Stimulated activated naive B cell treated with anti-CD40 and anti-IgM and Interleukin-4, amounts not matched to agents 10 μg/mL and 1 μg/mL and 100 μg/mL, for 72 hours (primary cell): Measurements from ENCODE around the gene CCDC182.

Source experiments
- ATAC-seq, 2 donors: fragments of 150-1000 bp; cut with Tn5 transposase; replicated peaks; 2 replicates each; pipeline ENCODE4 v1.10.0; 2021; ENCODE audit warnings: moderate library complexity in 1 of 2
- DNase-seq: peaks from one replicate; pipeline ENCODE4 v3.0.0; 2021
- H3K27ac Mint-ChIP-seq: one replicate; pipeline ENCODE4 v1.8.0; 2022; ENCODE audit warnings: mild to moderate bottlenecking, mixed read lengths
- H3K27me3 Mint-ChIP-seq, 2 donors: one replicate each; pipeline ENCODE4 v1.8.0; 2022; ENCODE audit warnings: mixed read lengths in 2 of 2
- H3K36me3 Mint-ChIP-seq, 2 donors: one replicate each; pipeline ENCODE4 v1.8.0; 2022; ENCODE audit warnings: mixed read lengths in 2 of 2, mild to moderate bottlenecking in 1 of 2
- H3K4me1 Mint-ChIP-seq, 2 donors: one replicate each; pipeline ENCODE4 v1.8.0; 2022; ENCODE audit warnings: mixed read lengths in 2 of 2, mild to moderate bottlenecking in 1 of 2
- H3K4me3 Mint-ChIP-seq, 2 donors: one replicate each; pipeline ENCODE4 v1.8.0; 2022; ENCODE audit warnings: mild to moderate bottlenecking in 2 of 2, mixed read lengths in 2 of 2, moderate library complexity in 1 of 2
- H3K9me3 Mint-ChIP-seq, 2 donors: one replicate each; pipeline ENCODE4 v1.8.0; 2022; ENCODE audit warnings: mixed read lengths in 2 of 2, mild to moderate bottlenecking in 1 of 2

Gene CCDC182

GRCh38 chr17:57745242-57745641 lies at the start of gene CCDC182:
TSS of gene CCDC182 (minus strand) at chr17:57745299. CDS start at chr17:57745272, 27 bp downstream.
- ATAC-seq (no peak), DNase-seq (no peak)
- Mint-ChIP-seq H3K27ac (no peak within 1 kb of the TSS), H3K36me3 (no peaks in the 10 kb centered on the region), H3K4me3 (no peak within 1 kb of the TSS), H3K4me1 (peaks cover 15 to 16% of the 10 kb centered on the region in 2 donors), H3K9me3 (no peaks in the 10 kb centered on the region), H3K27me3 (peaks cover 0 to 12% of the 10 kb centered on the region in 2 donors)

DNA sequence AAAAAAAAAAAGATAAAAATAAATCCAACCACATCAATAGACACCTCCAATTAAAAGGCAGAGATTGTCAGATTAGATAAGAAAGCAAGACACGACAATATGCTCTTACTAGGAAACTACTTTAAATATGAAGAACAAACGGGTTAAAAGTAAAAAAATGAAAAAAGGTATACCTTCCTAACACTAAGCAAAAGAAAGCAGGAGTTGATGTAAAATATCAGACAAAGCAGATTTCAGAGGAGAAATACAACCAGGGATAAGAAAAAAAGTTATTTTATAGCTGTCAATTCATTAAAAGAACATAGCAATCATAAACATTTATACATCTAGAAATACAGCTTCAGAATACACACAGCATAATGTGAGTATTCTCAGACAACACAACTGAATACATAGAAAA lies 49.7 kb upstream of the CCDC182 start:
- no peaks in the 10 kb centered on the region for H3K36me3 Mint-ChIP-seq
- H3K4me3 Mint-ChIP-seq = no peak overlapping the region
- no peak overlapping the region for H3K27ac Mint-ChIP-seq
- H3K9me3 Mint-ChIP-seq = peaks cover 0 to 3% of the 10 kb centered on the region in 2 donors
- DNase-seq = no peak
- peaks cover under 1 to 5% of the 10 kb centered on the region in 2 donors for H3K27me3 Mint-ChIP-seq
- no peak for ATAC-seq
- peaks cover 0 to 8% of the 10 kb centered on the region in 2 donors for H3K4me1 Mint-ChIP-seq

DNA sequence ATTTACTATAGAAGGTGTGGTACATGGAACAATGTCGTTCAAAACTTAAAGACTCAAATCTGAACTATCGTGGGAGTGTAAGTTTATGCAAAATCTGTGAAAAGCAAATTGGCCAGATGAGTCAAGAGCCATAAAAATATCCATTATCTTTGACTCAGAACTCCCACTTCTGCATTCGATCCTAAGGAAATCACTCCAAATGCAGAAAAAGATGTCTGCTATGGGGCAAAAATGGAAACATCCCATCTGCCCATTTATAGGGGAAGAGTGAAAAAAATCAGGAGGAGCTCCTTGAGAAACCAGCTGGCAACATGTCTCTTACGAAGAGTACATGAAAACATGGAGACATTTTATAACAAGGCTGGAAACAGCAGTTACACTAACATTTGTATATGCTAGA lies 43.6 kb upstream of the CCDC182 start:
- H3K4me3 Mint-ChIP-seq = no peak overlapping the region
- DNase-seq (no peak), ATAC-seq (no peak)
- no peaks in the 10 kb centered on the region for H3K36me3 Mint-ChIP-seq
- H3K27me3 Mint-ChIP-seq = peaks cover 26 to 33% of the 10 kb centered on the region in 2 donors
- H3K9me3 Mint-ChIP-seq = peaks cover 0 to 3% of the 10 kb centered on the region in 2 donors
- H3K27ac Mint-ChIP-seq = no peak overlapping the region
- no peaks in the 10 kb centered on the region for H3K4me1 Mint-ChIP-seq

DNA sequence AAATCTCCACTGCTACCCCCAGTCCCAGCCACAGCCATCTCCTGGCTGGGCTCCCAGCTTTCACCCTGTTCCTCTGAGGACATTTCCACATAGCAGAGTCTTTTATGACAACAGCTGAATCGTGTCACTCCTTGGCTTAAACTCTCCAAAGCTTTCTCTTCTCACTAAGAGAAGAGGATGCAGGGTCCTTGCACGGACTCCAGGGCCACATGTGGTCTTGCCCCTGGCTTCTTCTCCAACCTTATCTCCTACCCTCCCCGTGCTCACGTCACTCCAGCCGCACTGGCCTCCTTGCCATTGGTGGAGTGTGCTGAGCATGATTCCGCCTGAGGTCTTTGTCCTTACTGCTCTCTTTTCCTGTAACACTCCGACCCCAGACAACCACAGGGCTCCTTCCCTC lies 39.9 kb upstream of the CCDC182 start:
- Mint-ChIP-seq H3K4me1 (peaks cover 0 to 3% of the 10 kb centered on the region in 2 donors), H3K36me3 (no peaks in the 10 kb centered on the region), H3K27me3 (peaks cover 33 to 35% of the 10 kb centered on the region in 2 donors), H3K9me3 (no peaks in the 10 kb centered on the region), H3K27ac (no peak overlapping the region), H3K4me3 (no peak overlapping the region)
- no peak for DNase-seq
- no peak for ATAC-seq

GRCh38 chr17:57784226-57784895 lies 39.3 kb upstream of the CCDC182 start:
- Mint-ChIP-seq H3K4me3 (no peak overlapping the region), H3K27ac (no peak overlapping the region), H3K36me3 (no peaks in the 10 kb centered on the region), H3K4me1 (peaks cover 0 to 3% of the 10 kb centered on the region in 2 donors), H3K9me3 (no peaks in the 10 kb centered on the region), H3K27me3 (peaks cover 27 to 31% of the 10 kb centered on the region in 2 donors)
- ATAC-seq (no peak), DNase-seq (no peak)

- peaks cover 0 to 3% of the 10 kb centered on the region in 2 donors for H3K4me1 Mint-ChIP-seq
- ATAC-seq = peak; percentile 84 to 86
- no peak overlapping the region for H3K27ac Mint-ChIP-seq
- H3K27me3 Mint-ChIP-seq = peaks cover 21 to 23% of the 10 kb centered on the region in 2 donors
- H3K9me3 Mint-ChIP-seq = no peaks in the 10 kb centered on the region
- H3K36me3 Mint-ChIP-seq = no peaks in the 10 kb centered on the region
- DNase-seq = peak; percentile 55
- no peak overlapping the region for H3K4me3 Mint-ChIP-seq
Observed at GRCh38 chr17:57783338-57783742, 38.2 kb upstream of the CCDC182 start.

- ATAC-seq = peak; percentile 16 to 28
- H3K4me3 Mint-ChIP-seq = no peak overlapping the region
- no peak overlapping the region for H3K27ac Mint-ChIP-seq
- H3K9me3 Mint-ChIP-seq = no peaks in the 10 kb centered on the region
- H3K36me3 Mint-ChIP-seq = no peaks in the 10 kb centered on the region
- H3K4me1 Mint-ChIP-seq = peaks cover 0 to 3% of the 10 kb centered on the region in 2 donors
- DNase-seq = no peak
- peaks cover 16 to 18% of the 10 kb centered on the region in 2 donors for H3K27me3 Mint-ChIP-seq
Observed at GRCh38 chr17:57782647-57783337, 37.7 kb upstream of the CCDC182 start.

- H3K27me3 Mint-ChIP-seq = peaks cover 8 to 10% of the 10 kb centered on the region in 2 donors
- H3K36me3 Mint-ChIP-seq = no peaks in the 10 kb centered on the region
- DNase-seq (no peak), ATAC-seq (no peak)
- H3K27ac Mint-ChIP-seq = no peak overlapping the region
- H3K9me3 Mint-ChIP-seq = no peaks in the 10 kb centered on the region
- no peak overlapping the region for H3K4me3 Mint-ChIP-seq
- peaks cover 0 to 3% of the 10 kb centered on the region in 2 donors for H3K4me1 Mint-ChIP-seq
Observed at GRCh38 chr17:57782062-57782490, 37.0 kb upstream of the CCDC182 start.

- H3K27ac Mint-ChIP-seq = no peak overlapping the region
- no peak overlapping the region for H3K4me3 Mint-ChIP-seq
- DNase-seq = no peak
- H3K4me1 Mint-ChIP-seq = peaks cover 0 to 3% of the 10 kb centered on the region in 2 donors
- no peak for ATAC-seq
- no peaks in the 10 kb centered on the region for H3K36me3 Mint-ChIP-seq
- peaks cover 6 to 7% of the 10 kb centered on the region in 2 donors for H3K27me3 Mint-ChIP-seq
- H3K9me3 Mint-ChIP-seq = no peaks in the 10 kb centered on the region
Observed at GRCh38 chr17:57781386-57782061, 36.4 kb upstream of the CCDC182 start.

DNA sequence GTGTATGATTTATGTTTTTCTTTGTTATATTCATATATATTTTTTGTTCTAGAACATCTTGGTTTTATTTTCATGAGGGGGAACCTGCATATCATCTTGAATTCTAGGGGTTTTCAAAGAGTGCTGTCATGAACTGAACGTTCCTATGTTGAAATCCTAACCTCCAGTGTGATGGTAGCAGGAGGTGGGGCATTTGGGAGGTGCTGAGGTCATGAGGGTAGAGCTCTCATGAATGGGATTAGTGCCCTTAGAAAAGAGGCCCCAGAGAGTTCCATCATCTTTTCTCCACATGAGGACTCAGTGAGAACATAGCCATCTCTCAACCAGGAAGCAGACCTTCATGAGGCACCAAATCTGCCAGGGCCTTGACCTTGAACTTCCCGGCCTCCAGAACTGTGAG lies 34.6 kb upstream of the CCDC182 start:
- Mint-ChIP-seq H3K4me3 (no peak overlapping the region), H3K9me3 (no peaks in the 10 kb centered on the region), H3K27ac (no peak overlapping the region)

DNA sequence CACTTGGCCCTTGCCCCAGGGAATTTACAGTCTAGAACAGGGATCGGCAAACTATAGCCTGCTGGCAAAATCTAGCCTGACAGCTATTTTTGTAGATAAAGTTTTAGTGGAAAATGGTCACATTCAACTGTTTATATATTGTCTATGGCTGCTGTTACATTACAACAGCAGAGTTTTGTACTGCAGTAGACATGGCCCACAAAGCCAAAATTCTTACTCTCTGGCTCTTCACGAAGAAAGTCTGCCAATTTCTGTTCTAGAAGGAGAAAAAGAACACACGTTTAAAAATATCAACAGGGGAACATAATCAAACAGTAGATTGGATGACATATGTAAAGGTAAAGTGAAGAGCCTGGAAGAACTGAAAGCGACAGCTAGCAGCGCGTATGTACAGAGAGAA lies 33.2 kb upstream of the CCDC182 start:
- no peak for ATAC-seq
- Mint-ChIP-seq H3K27me3 (peaks cover 11% of the 10 kb centered on the region in 2 donors), H3K4me1 (peaks cover under 1 to 3% of the 10 kb centered on the region in 2 donors), H3K9me3 (no peaks in the 10 kb centered on the region), H3K36me3 (no peaks in the 10 kb centered on the region), H3K4me3 (no peak overlapping the region), H3K27ac (no peak overlapping the region)
- DNase-seq = no peak

More for the DNA sequence above, 34.6 kb upstream of the CCDC182 start:
- Mint-ChIP-seq H3K4me1 (peaks cover 0 to 3% of the 10 kb centered on the region in 2 donors), H3K36me3 (no peaks in the 10 kb centered on the region), H3K27me3 (peaks cover 6 to 7% of the 10 kb centered on the region in 2 donors)
- no peak for ATAC-seq
- no peak for DNase-seq

GRCh38 chr17:57776366-57776765 lies 31.3 kb upstream of the CCDC182 start:
- ATAC-seq (no peak), DNase-seq (no peak)
- H3K36me3 Mint-ChIP-seq = no peaks in the 10 kb centered on the region
- H3K4me3 Mint-ChIP-seq = no peak overlapping the region
- H3K9me3 Mint-ChIP-seq = no peaks in the 10 kb centered on the region
- peaks cover 0 to 5% of the 10 kb centered on the region in 2 donors for H3K4me1 Mint-ChIP-seq
- peaks cover 16% of the 10 kb centered on the region in 2 donors for H3K27me3 Mint-ChIP-seq
- H3K27ac Mint-ChIP-seq = no peak overlapping the region

DNA sequence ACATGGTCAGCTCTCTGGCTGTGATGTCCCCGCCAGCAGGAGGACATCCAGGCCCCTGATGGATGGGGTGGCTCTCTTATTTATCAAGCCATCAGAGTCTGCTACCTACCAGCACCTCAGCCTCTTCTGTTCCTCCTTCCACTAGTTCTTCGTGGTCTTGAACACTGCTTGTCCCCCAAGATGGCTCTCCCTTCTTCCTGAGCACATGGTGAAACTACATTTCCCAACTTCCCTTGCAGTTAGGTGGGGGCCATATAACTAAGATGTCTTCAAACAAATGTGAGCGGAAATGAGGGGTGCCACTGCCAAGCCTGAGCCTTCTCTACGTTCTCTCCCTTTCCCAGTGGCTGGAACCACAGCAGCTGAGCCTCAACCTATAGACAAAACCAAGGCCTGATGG lies 29.8 kb upstream of the CCDC182 start:
- Mint-ChIP-seq H3K27me3 (peaks cover 15 to 16% of the 10 kb centered on the region in 2 donors), H3K4me3 (no peak overlapping the region), H3K27ac (no peak overlapping the region), H3K4me1 (peaks cover 0 to 5% of the 10 kb centered on the region in 2 donors), H3K9me3 (no peaks in the 10 kb centered on the region), H3K36me3 (no peaks in the 10 kb centered on the region)
- no peak for DNase-seq
- no peak for ATAC-seq

DNA sequence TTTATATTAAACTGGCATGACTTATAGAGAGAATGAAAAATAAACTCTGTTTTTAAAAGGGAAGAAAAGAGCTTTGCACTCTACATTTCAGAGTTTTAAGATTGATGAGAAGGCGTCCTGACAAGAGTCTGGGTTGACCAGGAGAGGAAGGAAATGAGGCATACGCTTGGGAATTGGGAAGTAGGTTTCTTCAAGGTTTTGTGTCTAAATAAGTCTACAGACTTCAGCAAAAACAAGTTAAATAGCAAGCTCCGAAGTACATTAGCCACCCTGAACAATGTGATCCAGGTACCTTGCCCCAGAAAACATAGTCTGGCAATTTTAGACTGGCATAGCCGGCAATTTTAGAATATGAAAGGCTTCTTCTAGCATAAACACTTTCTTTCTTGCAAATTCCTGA lies 28.5 kb upstream of the CCDC182 start:
- H3K27me3 Mint-ChIP-seq = peaks cover 15 to 16% of the 10 kb centered on the region in 2 donors
- H3K4me3 Mint-ChIP-seq = no peak overlapping the region
- peaks cover 0 to 5% of the 10 kb centered on the region in 2 donors for H3K4me1 Mint-ChIP-seq
- no peaks in the 10 kb centered on the region for H3K36me3 Mint-ChIP-seq
- ATAC-seq (no peak), DNase-seq (no peak)
- H3K27ac Mint-ChIP-seq = no peak overlapping the region
- no peaks in the 10 kb centered on the region for H3K9me3 Mint-ChIP-seq
